RPMI8226 (cell line): ENCODE data around the gene RINL.
"Not testable (repeated sequence)": the region's sequence is repeated elsewhere in the genome, so short reads cannot be mapped to it uniquely, and the experiment has no call there.

ENCODE experiments used
- DNase-seq: peaks from one replicate; pipeline ENCODE4 v3.0.0-alpha.2; 2015

RINL gene

DNA sequence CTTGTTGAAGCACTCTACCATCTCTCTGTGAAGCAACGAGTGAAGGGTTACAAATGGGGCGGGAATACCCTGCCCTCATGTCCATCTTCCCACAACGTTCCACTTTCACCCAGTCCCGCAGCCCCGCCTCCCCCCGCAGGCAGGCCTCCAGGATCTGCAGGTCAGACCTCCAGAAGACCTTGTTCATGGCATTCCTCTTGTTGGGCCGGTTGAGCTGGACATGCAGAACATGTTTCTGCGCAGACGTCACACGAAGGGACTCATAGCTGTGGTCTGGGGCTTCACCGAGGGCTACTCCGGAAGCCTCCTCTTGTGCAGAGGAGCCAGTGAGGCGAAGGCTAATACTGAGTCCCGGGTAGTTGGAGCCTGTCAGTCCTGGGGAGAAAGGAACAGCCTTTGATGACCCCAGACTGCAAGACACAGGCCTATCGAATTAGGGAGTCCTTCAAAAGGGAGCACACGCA is 46.9 kb downstream of the RINL start:
- DNase-seq: peak; percentile 43

DNA sequence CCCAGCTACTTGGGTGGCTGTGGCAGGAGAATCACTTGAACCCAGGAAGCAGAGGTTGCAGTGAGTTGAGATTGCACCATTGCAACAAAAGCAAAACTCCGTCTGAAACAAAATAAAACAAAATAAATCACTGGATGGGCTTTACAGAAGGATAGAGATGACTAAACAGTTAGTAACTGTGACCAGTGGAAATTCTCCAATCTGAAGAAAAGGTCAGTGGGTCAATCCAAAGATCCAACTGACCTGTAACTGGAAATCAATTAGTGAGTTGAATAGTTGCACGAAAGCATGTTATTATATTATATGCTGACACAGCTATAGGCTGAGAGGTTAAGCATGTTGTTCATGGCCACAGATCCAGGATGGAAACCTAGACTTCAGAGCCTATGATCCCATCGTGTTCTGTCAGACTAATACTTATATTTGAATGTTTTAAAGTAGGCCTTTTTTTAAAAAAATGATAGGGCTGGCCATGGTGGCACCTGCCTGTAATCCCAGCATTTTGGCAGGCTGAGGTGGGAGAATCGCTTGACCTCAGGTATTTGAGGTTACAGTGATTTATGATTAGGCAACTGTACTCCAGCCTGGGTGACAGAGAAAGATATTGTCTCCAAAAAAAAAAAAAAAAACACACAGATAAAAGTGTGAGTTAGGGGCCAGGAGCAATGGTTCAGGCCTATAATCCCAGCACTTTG is 47.9 kb downstream of the RINL start:
- DNase-seq: no peak

DNA sequence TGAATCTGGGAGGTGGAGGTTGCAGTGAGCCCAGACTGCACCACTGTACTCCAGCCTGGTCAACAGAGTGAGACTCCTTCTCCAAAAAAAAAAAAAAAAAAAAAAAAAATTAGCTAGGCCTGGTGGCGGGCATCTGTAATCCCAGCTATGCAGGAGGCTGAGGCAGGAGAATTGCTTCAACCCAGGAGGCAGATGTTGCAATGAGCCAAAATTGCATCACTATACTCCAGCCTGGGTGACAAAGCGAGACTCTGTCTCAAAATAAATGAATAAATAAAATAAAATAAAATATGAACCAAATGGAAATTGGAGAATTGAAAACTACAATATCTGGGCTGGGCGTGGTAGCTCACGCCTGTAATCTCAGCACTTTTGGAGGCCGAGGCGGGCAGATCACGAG is 48.9 kb downstream of the RINL start:
- DNase-seq: not testable (repeated sequence)

DNA sequence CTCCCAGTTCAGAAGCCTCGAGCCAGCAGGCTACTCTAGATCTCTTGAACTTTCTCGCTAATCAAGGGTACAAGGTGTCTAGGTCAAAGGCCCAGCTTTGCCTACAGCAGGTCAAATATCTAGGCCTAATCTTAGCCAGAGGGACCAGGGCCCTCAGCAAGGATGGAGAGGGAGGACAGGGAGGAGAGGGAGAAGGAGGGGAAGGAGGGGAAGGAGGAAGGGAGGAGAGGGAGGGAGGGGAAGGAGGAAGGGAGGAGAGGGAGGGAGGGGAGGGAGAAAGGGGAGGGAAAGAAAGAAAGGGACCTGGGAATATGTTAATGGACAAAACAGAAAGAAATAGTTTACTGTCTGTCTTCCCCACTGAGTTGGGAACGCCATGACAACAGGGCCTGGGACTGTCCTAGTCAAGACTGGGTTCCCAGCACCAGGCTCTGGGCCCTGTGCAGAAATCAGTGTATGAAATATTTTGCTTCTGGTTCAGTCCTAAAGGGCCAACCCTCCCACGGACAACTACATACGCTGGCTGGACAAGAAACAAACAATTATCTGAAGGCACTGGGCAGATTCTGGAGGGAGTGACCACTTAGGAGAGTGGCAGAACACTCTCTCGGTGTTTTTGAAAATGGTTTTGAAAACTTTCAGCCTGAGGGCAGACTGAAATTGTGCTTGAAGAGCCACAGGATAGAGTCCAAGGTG is 51.1 kb downstream of the RINL start:
- DNase-seq: no peak

DNA sequence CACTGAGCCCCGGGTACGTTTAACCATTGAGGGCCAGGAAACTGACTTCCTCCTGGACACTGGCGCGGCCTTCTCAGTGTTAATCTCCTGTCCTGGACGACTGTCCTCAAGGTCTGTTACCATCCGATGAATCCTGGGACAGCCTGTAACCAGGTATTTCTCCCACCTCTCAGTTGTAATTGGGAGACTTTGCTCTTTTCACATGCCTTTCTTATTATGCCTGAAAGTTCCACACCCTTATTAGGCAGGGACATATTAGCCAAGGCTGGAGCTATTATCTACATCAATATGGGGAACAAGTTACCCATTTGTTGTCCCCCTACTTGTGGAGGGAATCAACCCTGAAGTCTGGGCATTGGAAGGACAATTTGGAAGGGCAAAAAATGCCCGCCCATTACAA is 52.1 kb downstream of the RINL start:
- DNase-seq: not testable (repeated sequence)

DNA sequence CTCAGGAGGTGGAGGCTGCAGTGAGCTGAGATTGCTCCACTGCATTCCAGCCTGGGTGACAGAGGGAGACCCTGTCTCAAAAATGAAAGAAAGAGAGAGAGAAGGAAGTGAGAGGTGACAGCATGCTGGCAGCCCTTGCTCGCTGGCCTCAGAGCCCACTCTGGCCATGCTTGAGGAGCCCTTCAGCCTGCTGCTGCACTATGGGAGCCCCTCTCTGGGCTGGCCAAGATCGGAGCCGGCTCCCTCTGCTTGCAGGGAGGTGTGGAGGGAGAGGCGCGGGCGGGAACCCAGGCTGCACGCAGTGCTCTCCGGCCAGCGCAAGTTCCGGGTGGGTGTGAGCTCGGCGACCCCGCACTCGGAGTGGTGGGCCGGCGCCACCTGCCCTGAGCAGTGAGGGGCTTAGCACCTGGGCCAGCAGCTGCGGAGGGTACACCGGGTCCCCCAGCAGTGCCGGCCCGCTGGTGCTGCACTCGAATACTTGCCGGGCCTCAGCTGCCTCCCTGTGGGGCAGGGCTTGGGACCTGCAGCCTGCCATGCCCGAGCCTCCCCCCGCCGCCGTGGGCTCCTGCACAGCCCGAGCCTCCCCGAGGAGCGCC is 56.7 kb downstream of the RINL start:
- DNase-seq: not testable (repeated sequence)

DNA sequence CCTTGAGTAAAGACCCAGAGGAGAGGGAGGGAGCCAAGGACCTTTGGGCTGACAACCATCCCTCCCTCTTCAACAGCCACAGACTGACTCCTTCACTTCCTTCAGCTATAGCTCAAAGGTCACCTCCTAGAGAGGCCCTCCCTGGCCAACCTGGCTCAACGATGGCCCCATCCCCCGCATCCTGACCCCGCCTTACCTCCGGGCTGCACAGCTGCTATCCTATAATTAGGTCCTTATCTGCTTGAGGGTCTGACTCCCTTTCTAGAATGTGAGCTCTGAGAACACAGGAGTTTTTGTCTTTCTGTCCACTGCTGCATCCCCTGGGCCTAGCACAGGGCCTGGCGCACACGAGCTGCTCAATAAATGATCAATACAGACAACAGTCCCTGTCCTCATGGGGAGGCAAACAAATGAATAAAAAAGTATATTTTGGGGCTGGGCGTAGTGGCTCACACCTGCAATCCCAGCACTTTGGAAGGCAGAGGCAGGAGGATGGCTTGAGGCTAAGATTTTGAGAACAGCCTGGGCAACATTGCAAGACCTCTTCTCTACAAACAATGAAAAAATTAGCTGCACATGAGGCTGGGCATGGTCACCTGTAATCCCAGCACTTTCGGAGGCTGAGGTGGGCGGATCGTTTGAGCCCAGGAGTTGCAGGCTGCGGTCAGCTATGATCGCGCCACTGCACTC is 58.7 kb downstream of the RINL start:
- no peak for DNase-seq
